H7 (cell line): ENCODE results near the gene CCDC141. TPM values are rescaled to one million over a fixed set of nuclear protein-coding genes. Genes with fewer than 3 reads are reported as not detected.
"Not testable (repeated sequence)": the region's sequence is repeated elsewhere in the genome, so short reads cannot be mapped to it uniquely, and the experiment has no call there.

Experiments used
- DNase-seq: peaks from one replicate; pipeline ENCODE4 v3.0.0; 2012
- H3K27me3 ChIP-seq: 2 replicates; pipeline ENCODE4 v1.6.0; 2011; ENCODE audit warnings: mild to moderate bottlenecking, low read length; ENCODE audit not compliant: control insufficient read depth, insufficient read depth
- H3K36me3 ChIP-seq: replicated peaks from 2 replicates; pipeline ENCODE4 v1.5.1; 2011; ENCODE audit warnings: low read length; ENCODE audit not compliant: control insufficient read depth, insufficient read depth
- H3K4me3 ChIP-seq: 2 replicates; pipeline ENCODE4 v1.5.1; 2011; ENCODE audit warnings: low read depth, mild to moderate bottlenecking, control low read depth, low read length, moderate library complexity; ENCODE audit not compliant: insufficient read depth
- total RNA-seq: library from RNA; depleted of rRNA; stranded (reverse); fragments of >200 nt; shearing (Covaris generic); gene quantifications from 2 replicates; pipeline ENCODE4 v1.2.3, GENCODE V29; 2014; rRNA removed

The CCDC141 gene
- 0.37 and 1.2 TPM in 2 replicates for total RNA-seq

DNA sequence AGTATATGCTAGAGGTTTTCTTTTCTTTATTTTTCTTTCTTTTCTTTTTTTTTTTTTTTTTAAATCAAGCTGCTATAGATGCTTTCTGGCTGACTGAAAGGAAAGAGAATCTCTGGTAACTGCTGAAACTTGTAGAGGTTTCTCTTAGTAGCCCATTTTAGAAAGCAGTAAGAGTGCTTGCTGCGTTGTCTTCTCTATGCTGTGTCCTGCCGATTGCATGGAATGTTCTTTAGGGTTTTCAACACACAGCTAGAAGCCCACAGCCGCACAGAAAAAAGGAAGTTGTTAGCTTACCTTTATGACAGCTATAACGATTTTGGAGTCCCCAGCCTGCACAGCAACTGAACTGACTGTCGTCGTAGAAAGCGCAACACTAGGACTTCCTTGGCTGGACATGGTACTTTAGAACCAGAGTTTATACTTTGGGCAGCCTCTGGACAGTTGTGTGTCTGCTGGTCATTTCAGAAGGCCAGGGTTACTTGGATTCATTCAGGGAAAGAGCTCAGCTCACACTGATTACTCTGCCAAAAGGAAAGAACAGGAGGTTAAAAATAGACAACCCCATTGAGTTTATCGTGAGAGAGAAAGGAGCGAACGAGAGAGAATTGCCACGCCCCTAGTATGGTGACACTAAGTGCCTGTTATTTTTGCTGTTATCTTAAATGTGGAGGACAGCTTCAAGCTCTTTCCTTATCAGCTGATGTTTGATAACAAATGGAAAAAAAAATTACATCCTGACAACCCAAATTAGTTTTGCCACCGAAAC is at the start of gene CCDC141:
TSS of gene CCDC141 (minus strand) at position 592 of the 766 bp plus-strand sequence. CDS start at position 396, 196 bp downstream.
- Histone ChIP-seq H3K4me3 (no peak within 1 kb of the TSS; the same call in 1 of the 2 replicates), H3K27me3 (no peaks in the 10 kb centered on the region), H3K36me3 (no peaks in the 10 kb centered on the region)
- no peak for DNase-seq

DNA sequence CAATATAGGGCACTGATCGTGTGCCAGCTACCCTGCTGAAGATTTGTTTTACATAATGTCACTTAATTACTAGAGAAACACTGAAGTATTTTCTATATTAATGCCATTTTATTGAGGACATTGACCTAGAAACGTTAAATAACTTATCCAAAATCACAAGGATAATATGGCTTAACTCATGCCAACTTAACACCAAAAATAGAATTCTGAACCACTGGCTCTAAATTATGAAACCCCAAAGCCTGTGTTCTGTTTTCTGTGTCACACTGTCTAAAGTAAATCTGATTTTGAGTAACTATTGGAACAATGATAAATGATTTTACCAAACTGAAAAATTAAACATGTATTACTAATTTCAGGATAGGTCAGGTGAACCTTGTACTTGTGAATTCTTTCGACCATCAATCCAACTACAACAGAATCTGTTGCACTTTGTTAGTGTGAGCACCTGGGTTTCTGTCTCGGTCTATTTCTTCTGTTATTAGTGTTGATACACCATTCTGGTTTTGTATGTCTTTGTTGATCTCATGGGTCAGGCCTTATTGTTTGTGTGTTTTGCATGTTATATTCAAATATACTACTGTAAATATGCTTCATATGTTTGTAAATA is 48.2 kb upstream of the CCDC141 start:
- no peaks in the 10 kb centered on the region for H3K36me3 ChIP-seq
- H3K27me3 ChIP-seq = no peaks in the 10 kb centered on the region
- DNase-seq = no peak
- no peak overlapping the region for H3K4me3 ChIP-seq

DNA sequence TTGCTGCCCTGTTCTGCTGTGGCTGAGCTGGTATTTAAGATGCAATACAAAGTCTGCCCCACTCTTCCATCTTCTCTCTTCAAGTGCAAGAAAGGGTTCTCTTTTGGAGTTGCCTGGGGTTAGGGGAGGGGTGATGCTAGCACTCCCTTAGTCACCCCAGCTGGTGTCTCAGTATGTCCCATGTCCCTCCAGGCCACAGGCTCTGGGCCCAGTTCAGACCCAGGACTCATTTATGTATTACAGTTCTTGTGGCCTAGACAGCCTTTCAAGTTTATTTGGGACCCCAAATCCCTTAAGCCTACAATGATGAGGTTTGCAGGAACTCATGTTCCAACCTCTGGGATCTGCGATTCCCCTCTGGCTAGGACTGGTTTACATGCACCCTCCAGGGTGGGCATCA is 47.2 kb upstream of the CCDC141 start:
- DNase-seq = no peak
- no peak overlapping the region for H3K4me3 ChIP-seq
- H3K27me3 ChIP-seq = no peaks in the 10 kb centered on the region
- no peaks in the 10 kb centered on the region for H3K36me3 ChIP-seq

GRCh38 chr2:179096090-179096489 is 46.2 kb upstream of the CCDC141 start:
- H3K4me3 ChIP-seq = no peak overlapping the region
- no peak for DNase-seq
- H3K27me3 ChIP-seq = no peaks in the 10 kb centered on the region
- no peaks in the 10 kb centered on the region for H3K36me3 ChIP-seq

- not testable (repeated sequence) for H3K4me3 ChIP-seq, H3K27me3 ChIP-seq, H3K36me3 ChIP-seq, DNase-seq
Observed at GRCh38 chr2:179092912-179093311, 43.0 kb upstream of the CCDC141 start.

- Histone ChIP-seq H3K36me3 (no peaks in the 10 kb centered on the region), H3K4me3 (no peak overlapping the region), H3K27me3 (no peaks in the 10 kb centered on the region)
- no peak for DNase-seq
Observed at GRCh38 chr2:179082697-179083096, 32.8 kb upstream of the CCDC141 start.

- Histone ChIP-seq H3K36me3 (no peaks in the 10 kb centered on the region), H3K4me3 (no peak overlapping the region), H3K27me3 (no peaks in the 10 kb centered on the region)
- DNase-seq = no peak
Observed at GRCh38 chr2:179081954-179082353, 32.0 kb upstream of the CCDC141 start.

- no peaks in the 10 kb centered on the region for H3K36me3 ChIP-seq
- no peak for DNase-seq
- H3K4me3 ChIP-seq = no peak overlapping the region
- H3K27me3 ChIP-seq = no peaks in the 10 kb centered on the region
Observed at GRCh38 chr2:179072527-179072926, 22.6 kb upstream of the CCDC141 start.

GRCh38 chr2:179071810-179072355 is 21.9 kb upstream of the CCDC141 start:
- Histone ChIP-seq H3K4me3 (no peak overlapping the region), H3K27me3 (no peaks in the 10 kb centered on the region), H3K36me3 (no peaks in the 10 kb centered on the region)
- no peak for DNase-seq

DNA sequence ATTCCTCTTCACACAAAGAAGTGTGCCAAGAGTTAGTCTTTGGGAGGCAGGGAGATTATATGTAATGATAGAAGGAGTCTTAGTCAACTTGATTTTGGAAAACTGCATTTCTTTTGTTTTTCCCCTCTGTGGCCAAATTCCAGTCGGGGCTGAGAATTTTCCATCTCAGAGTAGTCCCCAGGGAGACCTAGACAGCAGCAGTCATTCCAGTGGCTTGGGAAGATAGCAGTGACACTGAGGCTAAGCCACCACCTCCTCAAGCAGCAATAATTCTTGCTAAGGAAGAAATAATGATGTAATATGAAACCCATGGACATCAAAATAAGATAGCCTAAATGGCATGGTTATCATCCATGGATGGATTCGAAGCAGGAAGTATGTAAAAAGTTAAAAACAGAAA is 21.0 kb upstream of the CCDC141 start:
- no peaks in the 10 kb centered on the region for H3K36me3 ChIP-seq
- H3K4me3 ChIP-seq = no peak overlapping the region
- H3K27me3 ChIP-seq = no peaks in the 10 kb centered on the region
- no peak for DNase-seq

- Histone ChIP-seq H3K36me3 (no peaks in the 10 kb centered on the region), H3K27me3 (no peaks in the 10 kb centered on the region), H3K4me3 (no peak overlapping the region)
- DNase-seq = no peak
Observed at GRCh38 chr2:179069685-179070084, 19.7 kb upstream of the CCDC141 start.

DNA sequence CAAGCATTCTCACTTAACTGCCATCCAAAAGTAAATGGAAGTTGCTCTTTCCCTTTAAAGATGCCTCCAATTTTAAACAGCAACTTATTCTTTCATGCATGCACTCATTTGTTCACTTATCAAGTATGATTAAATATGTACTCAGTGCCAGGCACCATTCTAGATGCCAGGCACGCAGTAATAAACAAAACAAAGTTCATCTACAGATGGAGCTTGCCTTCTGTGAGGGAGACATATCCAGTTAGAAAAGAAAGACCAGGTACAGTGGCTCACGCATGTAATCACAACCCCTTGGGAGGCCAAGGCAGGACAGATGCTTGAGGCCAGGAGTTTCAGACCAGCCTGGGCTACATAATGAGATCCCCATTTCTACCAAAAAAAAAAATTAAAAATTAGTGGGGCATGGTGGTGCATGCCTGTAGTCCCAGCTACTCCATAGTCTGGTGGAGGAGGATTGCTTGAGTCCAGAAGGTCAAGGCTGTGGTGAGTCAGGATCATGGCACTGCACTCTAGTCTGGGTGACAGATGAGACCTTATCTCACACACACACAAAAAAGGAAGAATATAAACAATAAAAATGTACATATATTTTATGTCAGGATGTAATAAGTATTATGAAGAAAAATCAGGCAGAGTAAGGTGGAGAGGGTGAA is 19.2 kb upstream of the CCDC141 start:
- no peak for DNase-seq
- Histone ChIP-seq H3K27me3 (no peaks in the 10 kb centered on the region), H3K36me3 (no peaks in the 10 kb centered on the region), H3K4me3 (no peak overlapping the region)

GRCh38 chr2:179059026-179059700 is 9.2 kb upstream of the CCDC141 start:
- no peak for DNase-seq
- H3K36me3 ChIP-seq = no peaks in the 10 kb centered on the region
- no peak overlapping the region for H3K4me3 ChIP-seq
- no peaks in the 10 kb centered on the region for H3K27me3 ChIP-seq

GRCh38 chr2:179057737-179058136 is 7.8 kb upstream of the CCDC141 start:
- Histone ChIP-seq H3K27me3 (no peaks in the 10 kb centered on the region), H3K4me3 (no peak overlapping the region), H3K36me3 (no peaks in the 10 kb centered on the region)
- no peak for DNase-seq
